Cardiac muscle cell (in vitro differentiated cells and primary cell): ENCODE results near the gene CCR8. TPM values are rescaled to one million over a fixed set of nuclear protein-coding genes. Genes with fewer than 3 reads are reported as not detected.

ENCODE experiments used
- DNase-seq, 2 donors: peaks; one replicate each; pipeline versions ENCODE4 v3.0.0 to v3.0.0-alpha.2; 2010 to 2017; ENCODE audit warnings: low read depth in 1 of 2, low spot score in 1 of 2
- H3K27ac ChIP-seq: fragments of 200-600 bp; sonication (generic); 2 replicates; pipeline ENCODE4 v1.5.1; 2016
- H3K27me3 ChIP-seq: fragments of 200-600 bp; sonication (generic); 2 replicates; pipeline ENCODE4 v1.6.0; 2016; ENCODE audit warnings: control low read depth
- H3K36me3 ChIP-seq: fragments of 200-600 bp; sonication (generic); 2 replicates; pipeline ENCODE4 v1.5.1; 2016; ENCODE audit warnings: control low read depth
- H3K4me1 ChIP-seq: fragments of 200-600 bp; sonication (generic); 2 replicates; pipeline ENCODE4 v1.8.1; 2017; ENCODE audit warnings: low read depth, mild to moderate bottlenecking, mixed run types
- H3K4me3 ChIP-seq: fragments of 200-600 bp; sonication (generic); 2 replicates; pipeline ENCODE4 v1.5.1; 2016; ENCODE audit warnings: mild to moderate bottlenecking
- H3K9me3 ChIP-seq: fragments of 200-600 bp; sonication (generic); 2 replicates; pipeline ENCODE4 v1.5.1; 2017; ENCODE audit warnings: low read depth, mild to moderate bottlenecking, control low read depth
- CTCF ChIP-seq: IDR thresholded peaks from 2 replicates; pipeline ENCODE4 v1.5.1; 2012; ENCODE audit warnings: low read depth, mild to moderate bottlenecking, low read length
- polyA plus RNA-seq: library from polyadenylated mRNA; unstranded; fragments of >200 nt; fragmentation: Nextera tagmentation; extraction: Ambion mirVana; gene quantifications from 2 replicates; pipeline ENCODE4 v1.2.1, GENCODE V29; 2016
- total RNA-seq: library from RNA; depleted of rRNA; stranded (reverse); fragments of >200 nt; gene quantifications from 2 replicates; pipeline ENCODE4 v1.2.3, GENCODE V29; 2016

The CCR8 gene
- total and polyA plus RNA-seq, 2 experiments from 2014 or later, result not detected

DNA sequence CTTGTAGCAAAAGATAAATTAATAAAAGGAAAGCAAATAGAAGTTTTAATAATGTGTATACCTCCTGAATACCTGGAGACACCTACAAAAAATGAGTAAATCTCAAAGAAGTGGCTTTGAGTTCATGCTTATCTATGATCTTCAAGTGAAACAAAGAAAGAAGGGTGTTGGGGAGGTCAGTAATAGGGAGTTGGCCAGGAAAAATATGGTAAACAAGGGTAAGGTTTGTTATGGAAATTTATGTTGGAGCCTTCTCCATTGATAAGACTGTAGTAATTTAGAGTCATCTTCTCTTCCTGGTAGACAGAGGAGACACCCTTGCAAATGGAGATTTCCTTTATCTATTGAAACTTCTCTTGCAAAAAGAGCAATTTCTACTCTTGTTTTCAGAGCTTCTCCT is 6.6 kb upstream of the CCR8 start:
- DNase-seq, result no peak
- Histone ChIP-seq H3K27me3 (no peaks in the 10 kb centered on the region), H3K4me3 (no peak overlapping the region), H3K36me3 (no peaks in the 10 kb centered on the region), H3K9me3 (no peaks in the 10 kb centered on the region), H3K4me1 (no peaks in the 10 kb centered on the region), H3K27ac (no peak overlapping the region)
- TF ChIP-seq CTCF, result no peak

DNA sequence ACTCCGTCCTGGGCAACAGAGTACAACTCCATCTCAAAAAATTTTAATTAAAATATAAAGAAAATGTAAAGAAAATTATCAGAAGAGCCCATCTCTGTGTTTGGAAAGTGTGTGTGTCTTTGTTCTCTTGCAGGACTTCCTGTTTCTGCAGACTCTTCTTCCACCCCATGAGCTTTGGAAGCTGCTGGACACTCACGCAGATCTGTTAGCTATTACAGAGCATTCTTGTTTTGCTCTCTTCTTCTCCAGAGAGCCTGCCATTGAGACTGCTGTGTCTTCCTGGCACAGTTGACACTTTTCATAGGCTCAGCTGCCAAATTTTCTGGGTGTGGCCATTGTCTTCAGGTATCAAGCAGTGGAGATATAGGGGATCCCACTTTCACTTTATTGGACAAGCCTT is 6.0 kb upstream of the CCR8 start:
- Histone ChIP-seq H3K4me1 (no peaks in the 10 kb centered on the region), H3K9me3 (no peaks in the 10 kb centered on the region), H3K27ac (no peak overlapping the region), H3K4me3 (no peak overlapping the region), H3K36me3 (no peaks in the 10 kb centered on the region), H3K27me3 (no peaks in the 10 kb centered on the region)
- DNase-seq, result no peak
- TF ChIP-seq CTCF, result no peak

GRCh38 chr3:39325236-39325635 is 4.3 kb upstream of the CCR8 start:
- no peaks in the 10 kb centered on the region for H3K9me3 ChIP-seq
- H3K27me3 ChIP-seq, result no peaks in the 10 kb centered on the region
- DNase-seq, result no peak
- no peak overlapping the region for H3K4me3 ChIP-seq
- no peak for TF ChIP-seq CTCF
- H3K4me1 ChIP-seq, result no peaks in the 10 kb centered on the region
- no peaks in the 10 kb centered on the region for H3K36me3 ChIP-seq
- H3K27ac ChIP-seq, result no peak overlapping the region

- DNase-seq, result no peak
- Histone ChIP-seq H3K36me3 (no peaks in the 10 kb centered on the region), H3K4me1 (no peaks in the 10 kb centered on the region), H3K27me3 (no peaks in the 10 kb centered on the region), H3K4me3 (no peak overlapping the region), H3K27ac (no peak overlapping the region), H3K9me3 (no peaks in the 10 kb centered on the region)
- no peak for TF ChIP-seq CTCF
Measured at GRCh38 chr3:39327053-39327745, 2.3 kb upstream of the CCR8 start.

GRCh38 chr3:39327746-39328349 is 1.7 kb upstream of the CCR8 start:
- H3K27me3 ChIP-seq, result no peaks in the 10 kb centered on the region
- no peaks in the 10 kb centered on the region for H3K9me3 ChIP-seq
- H3K27ac ChIP-seq, result no peak overlapping the region
- H3K36me3 ChIP-seq, result no peaks in the 10 kb centered on the region
- no peaks in the 10 kb centered on the region for H3K4me1 ChIP-seq
- no peak for DNase-seq
- no peak for TF ChIP-seq CTCF
- no peak overlapping the region for H3K4me3 ChIP-seq
